HG02973 (cell line): ENCODE results near the gene SERPINA4.
"Not testable (repeated sequence)": the region's sequence is repeated elsewhere in the genome, so short reads cannot be mapped to it uniquely, and the experiment has no call there.

ENCODE experiments used
- ATAC-seq: cut with Tn5 transposase; IDR thresholded peaks from one replicate; pipeline ENCODE4 v1.9.1; 2021; ENCODE audit warnings: moderate library complexity; ENCODE audit not compliant: unreplicated experiment

The SERPINA4 gene

GRCh38 chr14:94588311-94588710 lies 27.1 kb downstream of the SERPINA4 start:
- no peak for ATAC-seq

DNA sequence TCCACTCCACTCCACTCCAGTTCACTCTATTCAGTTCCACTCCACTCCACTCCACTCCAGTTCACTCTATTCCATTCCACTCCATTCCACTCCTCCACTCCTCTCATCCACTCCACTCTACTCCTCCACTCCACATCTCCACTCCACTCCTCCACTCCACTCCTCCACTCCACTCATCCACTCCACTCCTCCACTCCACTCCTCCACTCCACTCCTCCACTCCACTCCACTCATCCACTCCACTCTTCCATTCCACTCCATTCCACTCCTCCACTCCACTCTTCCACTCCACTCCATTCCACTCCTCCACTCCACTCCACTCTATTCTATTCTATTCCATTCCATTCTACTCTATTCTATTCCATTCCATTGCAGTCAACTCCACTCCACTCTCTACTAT lies 29.8 kb downstream of the SERPINA4 start:
- no peak for ATAC-seq

DNA sequence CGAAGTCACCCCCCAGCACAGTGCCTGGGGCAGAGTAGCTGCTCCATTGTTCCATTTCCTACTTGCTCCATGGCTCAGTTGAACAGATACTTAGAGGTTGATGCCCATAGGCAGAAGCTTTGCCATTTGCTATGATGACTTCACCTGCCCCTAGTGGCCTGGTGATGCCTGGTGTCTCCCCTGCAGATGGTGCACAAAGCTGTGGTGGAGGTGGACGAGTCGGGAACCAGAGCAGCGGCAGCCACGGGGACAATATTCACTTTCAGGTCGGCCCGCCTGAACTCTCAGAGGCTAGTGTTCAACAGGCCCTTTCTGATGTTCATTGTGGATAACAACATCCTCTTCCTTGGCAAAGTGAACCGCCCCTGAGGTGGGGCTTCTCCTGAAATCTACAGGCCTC lies 30.6 kb downstream of the SERPINA4 start:
- ATAC-seq, result no peak

- no peak for ATAC-seq
These were observed 31.2 kb downstream of the SERPINA4 start for GRCh38 chr14:94592457-94592856.

DNA sequence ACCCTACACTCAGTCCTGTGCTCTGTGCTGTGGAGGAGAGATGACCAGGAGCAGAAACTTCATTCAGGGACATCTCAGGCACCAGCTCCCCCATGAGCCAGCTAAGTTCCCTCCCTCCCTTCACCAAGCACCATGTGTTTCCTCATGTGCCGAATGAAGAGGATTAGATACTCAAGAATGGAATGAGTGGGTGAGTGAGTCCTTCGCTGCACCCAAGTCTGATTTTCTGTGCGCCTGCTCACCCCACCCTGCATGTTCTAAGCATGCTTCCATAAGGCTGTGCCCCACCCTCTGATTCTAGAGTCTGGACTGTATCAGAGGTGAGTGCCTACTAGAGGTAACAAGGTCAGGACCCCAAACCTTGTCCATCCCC lies 32.1 kb downstream of the SERPINA4 start:
- no peak for ATAC-seq

DNA sequence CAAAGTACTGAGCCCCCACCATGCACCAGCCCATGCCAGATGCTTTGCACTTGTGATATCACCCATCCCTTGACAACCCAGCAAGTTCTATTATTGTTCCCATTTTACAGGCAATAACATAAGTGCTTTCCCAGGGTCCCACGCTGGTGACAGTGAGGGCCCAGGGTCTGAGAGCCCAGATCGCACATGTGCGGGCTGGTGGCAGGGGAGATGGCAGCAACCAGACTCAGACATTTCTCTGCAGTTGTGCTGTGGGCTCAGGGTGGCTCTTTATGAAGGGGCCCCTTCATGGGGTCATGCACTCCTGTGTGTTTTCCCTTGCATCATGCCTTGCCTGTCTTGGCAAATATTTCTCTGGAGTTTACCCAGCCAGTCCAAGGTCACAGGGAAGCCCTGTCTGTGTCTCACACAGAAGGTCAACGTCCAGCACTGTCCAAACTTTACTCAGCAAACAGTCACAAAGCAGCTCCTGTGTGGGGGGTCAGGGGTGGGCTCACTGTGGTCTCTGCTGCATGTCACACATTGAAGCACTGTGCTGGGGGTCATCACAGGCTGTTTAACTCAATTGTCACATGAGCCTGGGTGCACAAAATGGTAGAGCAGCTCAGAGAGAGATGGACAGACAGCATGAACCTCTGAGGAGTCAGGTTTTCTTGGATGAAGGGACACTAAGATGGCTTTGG lies 32.6 kb downstream of the SERPINA4 start:
- ATAC-seq, result no peak

- ATAC-seq, result no peak
These were observed 33.2 kb downstream of the SERPINA4 start for GRCh38 chr14:94594441-94594840.

DNA sequence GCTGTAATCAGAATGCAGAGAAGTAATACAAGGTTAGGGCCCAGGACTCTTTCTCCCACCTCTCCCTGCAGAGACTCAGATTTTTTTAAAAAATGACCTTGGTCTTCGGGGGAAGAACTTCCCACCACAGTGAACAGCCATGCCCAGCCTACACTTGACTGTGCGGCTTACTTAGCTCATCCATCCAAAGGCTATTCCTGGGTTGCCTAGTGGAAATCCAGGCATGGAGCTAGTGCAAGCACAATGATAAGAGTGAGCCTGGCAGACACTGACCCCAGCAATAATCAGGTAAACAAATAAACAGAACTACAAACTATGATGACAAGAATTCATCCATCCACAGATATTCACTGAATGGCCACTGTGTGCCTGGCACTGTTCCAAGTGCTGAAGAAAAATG lies 34.7 kb downstream of the SERPINA4 start:
- no peak for ATAC-seq

- ATAC-seq, result no peak
These were observed 35.1 kb downstream of the SERPINA4 start for GRCh38 chr14:94596361-94596760.

DNA sequence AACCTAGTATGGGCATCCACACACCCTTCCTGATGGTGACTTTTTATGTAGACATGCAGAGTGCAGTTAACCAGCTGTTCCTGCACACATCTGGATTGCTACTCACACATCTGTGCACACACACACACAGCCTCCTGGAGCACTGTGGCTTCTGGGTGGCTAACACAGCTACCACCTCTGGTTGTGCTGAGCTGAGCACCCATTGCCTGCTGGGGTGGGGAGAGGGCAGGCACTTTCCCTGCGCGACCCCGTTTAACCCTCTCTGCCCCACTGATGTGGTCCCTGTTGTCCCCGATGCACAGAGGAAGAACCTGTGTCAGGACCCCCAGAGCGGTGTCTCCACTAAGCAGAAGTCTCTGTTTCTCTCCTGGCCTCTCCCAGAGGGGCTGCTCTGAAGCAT lies 36.5 kb downstream of the SERPINA4 start:
- ATAC-seq, result no peak

DNA sequence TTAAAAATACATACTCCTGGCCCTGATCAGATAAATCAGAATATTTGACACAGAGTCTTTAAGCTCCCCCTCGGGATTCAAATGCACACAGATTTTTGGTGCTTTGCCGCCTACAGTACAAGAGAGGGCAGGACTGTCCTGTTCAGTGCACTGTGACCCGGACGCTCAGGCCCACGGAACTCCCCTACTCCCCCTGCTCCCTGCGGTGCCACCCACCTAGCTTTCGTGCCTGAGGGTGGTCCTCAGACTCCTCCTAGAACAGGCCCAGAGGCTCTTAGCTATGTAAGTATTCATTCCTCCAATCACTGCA lies 37.2 kb downstream of the SERPINA4 start:
- ATAC-seq, result no peak

GRCh38 chr14:94598816-94599655 lies 37.8 kb downstream of the SERPINA4 start:
- ATAC-seq, result no peak

GRCh38 chr14:94599656-94600004 lies 38.4 kb downstream of the SERPINA4 start:
- ATAC-seq, result no peak

DNA sequence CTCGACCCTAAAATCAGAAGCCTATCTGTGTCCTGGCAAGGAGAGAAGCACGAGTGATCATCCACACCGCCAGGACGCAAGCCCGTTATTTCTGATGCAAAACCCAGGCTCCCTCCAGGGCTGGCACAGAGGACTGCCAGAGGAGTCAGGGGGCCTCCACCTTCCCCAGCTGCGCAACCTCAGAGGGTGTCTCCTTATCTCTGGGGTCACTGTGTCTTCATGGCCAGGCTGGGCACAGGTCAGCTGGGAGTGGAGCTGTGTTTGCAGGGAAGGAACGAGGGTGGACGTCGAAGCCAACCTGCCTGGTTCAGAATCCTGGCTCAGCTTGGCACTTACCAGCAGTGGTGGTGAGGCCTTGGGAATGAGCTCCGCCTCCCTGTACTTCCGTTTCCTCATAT lies 38.9 kb downstream of the SERPINA4 start:
- no peak for ATAC-seq

DNA sequence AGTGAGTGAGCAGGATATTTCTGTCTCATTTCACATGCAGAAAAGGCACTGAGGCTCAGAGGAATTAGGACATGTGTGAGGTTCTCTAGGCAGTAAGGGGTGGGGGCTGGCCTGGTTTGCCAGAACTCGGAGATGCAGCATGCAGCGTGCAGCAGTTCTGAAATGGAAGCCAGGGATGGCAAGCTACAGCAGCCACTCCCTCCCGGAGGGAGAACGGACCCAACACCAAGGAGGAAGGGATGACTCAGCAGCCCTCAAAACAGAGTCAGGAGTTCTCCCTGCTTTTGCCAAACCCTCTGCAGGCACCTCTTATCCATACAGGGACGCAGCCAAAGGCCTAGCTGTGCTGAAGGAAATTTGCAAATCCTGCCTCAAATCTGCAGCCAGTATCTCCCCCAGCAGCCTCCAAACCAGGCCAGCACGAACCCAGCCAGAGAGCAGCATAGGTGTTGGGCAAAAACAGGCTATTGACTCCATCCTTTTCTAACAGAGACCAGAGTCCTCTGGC lies 40.7 kb downstream of the SERPINA4 start:
- ATAC-seq, result no peak

- no peak for ATAC-seq
These were observed 41.5 kb downstream of the SERPINA4 start for GRCh38 chr14:94602722-94603121.

- no peak for ATAC-seq
These were observed 44.1 kb downstream of the SERPINA4 start for GRCh38 chr14:94605361-94605760.

GRCh38 chr14:94608966-94609365 lies 47.7 kb downstream of the SERPINA4 start:
- ATAC-seq, result not testable (repeated sequence)

GRCh38 chr14:94611179-94611578 lies 49.9 kb downstream of the SERPINA4 start:
- no peak for ATAC-seq

GRCh38 chr14:94612174-94612573 lies 50.9 kb downstream of the SERPINA4 start, which contains the start of gene SERPINA3:
Gene SERPINA3 (plus strand): TSS chr14:94612391. CDS start chr14:94614442, 2,051 bp downstream.
- no peak for ATAC-seq

- ATAC-seq, result no peak
These were observed 51.6 kb downstream of the SERPINA4 start for GRCh38 chr14:94612580-94613554.
